HepG2 (cell line): ENCODE measurements around the gene RTN4. TPM values are rescaled to one million over a fixed set of nuclear protein-coding genes. Genes with fewer than 3 reads are reported as not detected.

ENCODE experiments used
- AKNA ChIP-seq: sonication (generic); formaldehyde crosslinking; IDR thresholded peaks from 2 replicates; pipeline ENCODE4 v1.4.0; 2020; ENCODE audit warnings: missing genetic modification reagents, borderline replicate concordance
- BRD4 ChIP-seq: sonication (generic); formaldehyde crosslinking; IDR thresholded peaks from 2 replicates; pipeline ENCODE4 v1.4.0; 2020; ENCODE audit warnings: missing genetic modification reagents
- CBX1 ChIP-seq: IDR thresholded peaks from one replicate; pipeline ENCODE4 v1.6.1; 2016; ENCODE audit warnings: antibody characterized with exemption, low read depth
- HDAC2 ChIP-seq: sonication (generic); formaldehyde crosslinking; IDR thresholded peaks from 2 replicates; pipeline ENCODE4 v1.4.0; 2020; ENCODE audit warnings: missing genetic modification reagents
- HDAC6 ChIP-seq: fragments of 200-600 bp; sonication (generic); IDR thresholded peaks from 2 replicates; pipeline ENCODE4 v1.7.0; 2017; ENCODE audit warnings: mild to moderate bottlenecking, antibody characterized with exemption, low read length, low read depth
- HMGA1 ChIP-seq: sonication (generic); formaldehyde crosslinking; conservative IDR thresholded peaks from 2 replicates; pipeline ENCODE4 v1.4.0; 2020; ENCODE audit warnings: missing genetic modification reagents
- MED1 ChIP-seq: sonication (generic); formaldehyde crosslinking; IDR thresholded peaks from 2 replicates; pipeline ENCODE4 v1.4.0; 2020; ENCODE audit warnings: missing genetic modification reagents
- MED13 ChIP-seq: sonication (generic); formaldehyde crosslinking; IDR thresholded peaks from 2 replicates; pipeline ENCODE4 v1.5.0; 2020; ENCODE audit warnings: missing genetic modification reagents
- SETDB1 ChIP-seq: sonication (generic); formaldehyde crosslinking; IDR thresholded peaks from 2 replicates; pipeline ENCODE4 v1.5.1; 2020; ENCODE audit warnings: missing genetic modification reagents, mild to moderate bottlenecking, borderline replicate concordance
- SIN3A ChIP-seq: IDR thresholded peaks from 2 replicates; pipeline ENCODE4 v1.6.1; 2011; ENCODE audit warnings: low read depth, mild to moderate bottlenecking, control low read depth, low read length, borderline replicate concordance
- SP1 ChIP-seq, 2 experiments: fragments of 450-650 bp in 1 of 2; sonication (generic) in 1 of 2; formaldehyde crosslinking in 1 of 2; IDR thresholded peaks; 2 replicates each; pipeline versions ENCODE4 v1.4.0 to v1.6.1; 2016 to 2020; ENCODE audit warnings: missing genetic modification reagents in 1 of 2
- TBL1XR1 ChIP-seq: fragments of 150-350 bp; IDR thresholded peaks from 2 replicates; pipeline ENCODE4 v1.6.1; 2014; ENCODE audit warnings: borderline replicate concordance, low read length; ENCODE audit not compliant: partially characterized antibody
- YY1 ChIP-seq: IDR thresholded peaks from 2 replicates; pipeline ENCODE4 v1.6.1; 2011; ENCODE audit warnings: low read length, low read depth, moderate library complexity, mild to moderate bottlenecking; ENCODE audit not compliant: insufficient read depth, insufficient replicate concordance
- ZMAT3 ChIP-seq: sonication (generic); formaldehyde crosslinking; conservative IDR thresholded peaks from 2 replicates; pipeline ENCODE4 v1.7.0; 2021; ENCODE audit warnings: missing genetic modification reagents
- ZNF143 ChIP-seq: sonication (generic); formaldehyde crosslinking; IDR thresholded peaks from 2 replicates; pipeline ENCODE4 v1.4.0; 2020; ENCODE audit warnings: missing genetic modification reagents
- ZNF33A ChIP-seq: sonication (generic); formaldehyde crosslinking; IDR thresholded peaks from 2 replicates; pipeline ENCODE4 v1.5.1; 2020; ENCODE audit warnings: missing genetic modification reagents, mild to moderate bottlenecking, moderate library complexity, borderline replicate concordance
- ZNF33B ChIP-seq: sonication (generic); formaldehyde crosslinking; IDR thresholded peaks from 2 replicates; pipeline ENCODE4 v1.5.1; 2020; ENCODE audit warnings: mild to moderate bottlenecking, missing genetic modification reagents
- ZNF431 ChIP-seq: sonication (generic); formaldehyde crosslinking; IDR thresholded peaks from 2 replicates; pipeline ENCODE4 v1.9.0; 2022; ENCODE audit warnings: missing genetic modification reagents, low read depth, mild to moderate bottlenecking, borderline replicate concordance
- ZNF503 ChIP-seq: sonication (generic); formaldehyde crosslinking; IDR thresholded peaks from 2 replicates; pipeline ENCODE4 v1.4.0; 2020; ENCODE audit warnings: missing genetic modification reagents
- ZNF558 ChIP-seq: sonication (generic); formaldehyde crosslinking; IDR thresholded peaks from 2 replicates; pipeline ENCODE4 v1.9.0; 2022; ENCODE audit warnings: mild to moderate bottlenecking, missing genetic modification reagents, borderline replicate concordance
- ZNF580 ChIP-seq: IDR thresholded peaks from 2 replicates; pipeline ENCODE4 v1.6.1; 2016; ENCODE audit warnings: low read depth, borderline replicate concordance
- ZNF740 ChIP-seq: sonication (generic); formaldehyde crosslinking; IDR thresholded peaks from 2 replicates; pipeline ENCODE4 v1.4.0; 2020; ENCODE audit warnings: missing genetic modification reagents
- polyA plus RNA-seq, 8 experiments: library from polyadenylated mRNA; depleted of rRNA in 3 of 8; stranded (reverse) in 7 of 8; unstranded in 1 of 8; fragments of >200 nt; fragmentation: Illumina TruSeq in 4 of 8; extraction: Trizol in 4 of 8; gene quantifications; 2 replicates each; pipeline versions ENCODE4 v1.2.1 to v1.2.3, GENCODE V29; 2011 to 2016; ENCODE audit warnings: low read depth in 4 of 8, missing spikeins in 1 of 8, mixed read lengths in 1 of 8; ENCODE audit not compliant: insufficient read depth in 1 of 8
- total RNA-seq, 5 experiments: library from RNA; depleted of rRNA; stranded (reverse); fragments of >200 nt; fragmentation: Illumina TruSeq; extraction: Trizol; gene quantifications; 2 replicates each; pipeline ENCODE4 v1.2.3, GENCODE V29; 2016; ENCODE audit warnings: low read depth in 1 of 5

RTN4 gene
- total and polyA plus RNA-seq, 2 of the 13 experiments (the other 11 are each of a cell fraction or from before 2014, with no cell fraction given): 98.4 to 133 TPM

- TF ChIP-seq HDAC6: no peak
- no peak for TF ChIP-seq ZNF580
- peak; percentile 78 for TF ChIP-seq MED1 (CRISPR knock-in tag)
- TF ChIP-seq SIN3A: peak; percentile 71; the same call in 1 of the 2 replicates
- TF ChIP-seq ZNF431 (CRISPR knock-in tag): 0 out of 2 replicates have a peak, but pooled peaks have one; percentile 64
- peak; percentile 78; the same call in 1 of the 2 replicates for TF ChIP-seq ZNF740 (CRISPR knock-in tag)
- no peak for TF ChIP-seq TBL1XR1
- peak; percentile 88; the same call in 1 of the 2 replicates for TF ChIP-seq MED13 (CRISPR knock-in tag)
- TF ChIP-seq ZNF558 (CRISPR knock-in tag): no peak
- peak; percentile 86 for TF ChIP-seq ZNF503 (CRISPR knock-in tag)
- TF ChIP-seq HDAC2 (CRISPR knock-in tag): peak; percentile 46; the same call in 1 of the 2 replicates
- peak; percentile 66 for TF ChIP-seq ZNF143 (CRISPR knock-in tag)
- no peak for TF ChIP-seq ZNF33A
- TF ChIP-seq HMGA1 (CRISPR knock-in tag): no peak
- TF ChIP-seq SETDB1 (CRISPR knock-in tag): no peak
- TF ChIP-seq ZNF33B: no peak
- peak; percentile 92 for TF ChIP-seq BRD4
- TF ChIP-seq SP1 (IDR thresholded peaks at IDR 0.05): peak; percentile 87
- peak; percentile 96 for TF ChIP-seq SP1 (CRISPR knock-in tag; IDR thresholded peaks at IDR 0.05)
- TF ChIP-seq CBX1: peak; percentile 92
- TF ChIP-seq YY1: peak; percentile 67
- TF ChIP-seq ZMAT3: peak; percentile 28; the same call in 1 of the 2 replicates
- no peak for TF ChIP-seq AKNA (CRISPR knock-in tag)
These were observed at the start of gene RTN4 (continued) for GRCh38 chr2:55050100-55050994.
